H1 (cell line): ENCODE results near the gene ACADVL. TPM values are rescaled to one million over a fixed set of nuclear protein-coding genes. Genes with fewer than 3 reads are reported as not detected.

Source experiments
- TAF1 ChIP-seq: IDR thresholded peaks from 2 replicates; pipeline ENCODE4 v1.6.1; 2011; ENCODE audit warnings: mild to moderate bottlenecking, low read depth, low read length
- polyA plus RNA-seq, 7 experiments: library from polyadenylated mRNA; depleted of rRNA in 3 of 7; stranded (reverse) in 5 of 7; unstranded in 2 of 7; fragments of >200 nt in 5 of 7; fragments of 200-250 nt in 2 of 7; gene quantifications; 1 replicate in 5 of 7; 2 replicates in 1 of 7; 4 replicates in 1 of 7; pipeline versions ENCODE4 v1.2.1 to v1.2.3, GENCODE V29; 2011 to 2013; ENCODE audit warnings: missing spikeins in 2 of 7, mixed read lengths in 2 of 7
- total RNA-seq: library from RNA; stranded (reverse); fragmentation: NEBNext Ultra II Directional; extraction: Animal tissue kit (Norgen Biotek cat#: 25700); gene quantifications from 2 replicates; pipeline ENCODE4 v1.2.1, GENCODE V29; 2021

ACADVL gene
- total and polyA plus RNA-seq, 2 of the 8 experiments (the other 6 are each of a cell fraction or from before 2014, with no cell fraction given), result 181 to 231 TPM

DNA sequence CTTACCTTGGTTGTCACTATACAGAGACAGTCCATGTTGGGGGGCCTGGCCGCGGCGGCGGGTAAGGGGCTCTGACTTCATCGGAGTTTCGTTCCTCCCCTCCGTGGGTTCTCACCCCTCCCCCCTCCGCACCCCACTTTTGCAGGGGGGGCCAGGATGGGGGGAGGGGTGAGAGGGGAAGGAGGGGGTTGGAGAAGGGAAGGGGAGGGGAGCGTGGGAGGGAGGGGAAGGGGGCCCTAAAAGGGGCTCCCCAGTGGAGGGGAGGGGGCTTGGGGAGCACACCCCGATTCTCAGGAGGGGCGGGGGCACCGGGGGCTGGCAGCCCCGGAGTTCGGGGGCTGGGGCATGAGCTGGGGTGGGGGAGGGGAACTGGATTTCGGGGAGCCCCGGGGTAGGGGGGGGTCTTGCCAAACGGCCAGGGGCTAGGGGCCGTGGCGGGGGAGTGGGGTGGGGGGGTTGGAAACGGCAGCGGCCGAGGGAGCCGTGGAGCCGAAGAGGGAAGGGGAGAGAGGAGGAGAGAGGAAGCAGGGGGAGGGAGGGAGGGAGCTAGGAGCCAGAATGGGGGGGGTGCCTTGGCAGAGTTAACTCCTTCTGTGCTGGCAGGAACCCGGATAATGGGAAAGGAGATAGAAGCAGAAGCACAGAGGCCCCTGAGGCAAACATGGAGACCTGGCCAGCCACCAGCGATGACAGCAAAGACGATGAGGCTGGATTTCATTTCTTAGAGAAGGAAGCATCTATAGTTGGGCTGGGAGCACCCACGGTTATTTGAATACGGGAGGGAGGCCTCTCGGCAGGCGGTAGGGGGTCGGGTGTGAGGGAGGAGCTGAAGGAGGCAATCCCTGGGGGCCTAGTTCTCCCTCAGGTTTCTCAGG is 2.4 kb upstream of the ACADVL start (continued):
- TF ChIP-seq TAF1, result no peak
